HCT116 (cell line): Measurements from ENCODE around the gene PLB1. TPM values are rescaled to one million over a fixed set of nuclear protein-coding genes. Genes with fewer than 3 reads are reported as not detected.

Source experiments
- ATAC-seq: fragments of 200-7000 bp; cut with Tn5 transposase; 2 replicates; pipeline ENCODE4 v1.9.1; 2020; ENCODE audit warnings: mild to moderate bottlenecking, moderate library complexity
- BruUV-seq: library from RNA; stranded (reverse); fragments of 400-500 nt; replicated peaks from 2 replicates; lab custom pipeline; 2021; lab: Mats Ljungman, UMichigan
- CTCF ChIA-PET: fragments of 300-600 bp; sonication (Branson Sonifier 250); formaldehyde crosslinking; loops from one replicate; lab custom pipeline; 2021; ENCODE audit warnings: antibody characterized with exemption; lab: Charles Lee
- POLR2A ChIA-PET: fragments of 300-600, 350-600 bp; sonication (Branson Sonifier 250); formaldehyde crosslinking; loops from one replicate; lab custom pipeline; 2021; ENCODE audit warnings: antibody characterized with exemption; lab: Charles Lee
- RAD21 ChIA-PET, 2 experiments: fragments of 300-600 bp; sonication (Branson Sonifier 250); formaldehyde crosslinking; loops; one replicate each; lab custom pipeline; 2023; ENCODE audit warnings: low total read pairs in 2 of 2; ENCODE audit not compliant: uncharacterized antibody in 2 of 2, unreplicated experiment in 2 of 2, low non-redundant PET in 1 of 2; lab: Charles Lee
- DNase-seq: peaks from one replicate; pipeline ENCODE4 v3.0.0-alpha.2; 2010; ENCODE audit warnings: low read depth, low spot score
- H2AFZ ChIP-seq: fragments of 200-600 bp; shearing (Covaris generic), sonication (generic); 2 replicates; pipeline ENCODE4 v1.6.1; 2017; ENCODE audit warnings: low read depth, mixed run types, mixed read lengths, antibody characterized with exemption, low read length; ENCODE audit not compliant: poor library complexity, severe bottlenecking
- H3K27ac ChIP-seq: 2 replicates; pipeline ENCODE4 v1.5.1; 2012; ENCODE audit warnings: low read depth, low read length
- H3K27me3 ChIP-seq: fragments of 200-600 bp; sonication (generic); 2 replicates; pipeline ENCODE4 v1.6.1; 2016; ENCODE audit warnings: mixed run types, low read length, mixed read lengths; ENCODE audit not compliant: insufficient read depth
- H3K36me3 ChIP-seq, 2 experiments: fragments of 200-500 bp in 1 of 2; fragments of 200-600 bp in 1 of 2; sonication (Bioruptor generic) in 1 of 2; sonication (generic) in 1 of 2; 2 replicates each; pipeline versions ENCODE4 v1.5.1 to v1.6.1; 2014 to 2016; ENCODE audit warnings: low read length in 2 of 2, inconsistent platforms in 1 of 2, mixed read lengths in 1 of 2, mixed run types in 1 of 2; ENCODE audit not compliant: insufficient read depth in 2 of 2, control insufficient read depth in 1 of 2
- H3K4me1 ChIP-seq, 2 experiments: fragments of 200-600 bp in 1 of 2; sonication (generic) in 1 of 2; 2 replicates each; pipeline versions ENCODE4 v1.5.1 to v1.6.1; 2012 to 2017; ENCODE audit warnings: low read length in 2 of 2, inconsistent platforms in 1 of 2, mild to moderate bottlenecking in 1 of 2, mixed read lengths in 1 of 2, mixed run types in 1 of 2, moderate library complexity in 1 of 2; ENCODE audit not compliant: insufficient read depth in 2 of 2, control insufficient read depth in 1 of 2
- H3K4me2 ChIP-seq: fragments of 200-600 bp; sonication (generic); 2 replicates; pipeline ENCODE4 v1.6.1; 2017; ENCODE audit warnings: mixed run types, low read length, mixed read lengths
- H3K4me3 ChIP-seq, 2 experiments: fragments of 200-600 bp in 1 of 2; sonication (generic) in 1 of 2; replicated peaks in 1 of 2; 2 replicates each; pipeline ENCODE4 v1.5.1; 2011 to 2016; ENCODE audit warnings: low read length in 2 of 2, control low read depth in 1 of 2, low read depth in 1 of 2, mild to moderate bottlenecking in 1 of 2, mixed read lengths in 1 of 2, mixed run types in 1 of 2
- H3K79me2 ChIP-seq: fragments of 200-600 bp; sonication (generic); 2 replicates; pipeline ENCODE4 v1.6.1; 2017; ENCODE audit warnings: mild to moderate bottlenecking, mixed run types, low read length, moderate library complexity, mixed read lengths; ENCODE audit not compliant: insufficient read depth
- H3K9ac ChIP-seq: fragments of 200-600 bp; sonication (generic); 2 replicates; pipeline ENCODE4 v1.6.1; 2016; ENCODE audit warnings: low read length, mixed read lengths
- H3K9me2 ChIP-seq: fragments of 200-600 bp; sonication (generic), shearing (Covaris generic); 2 replicates; pipeline ENCODE4 v1.6.1; 2017; ENCODE audit warnings: mixed run types, mild to moderate bottlenecking, moderate library complexity; ENCODE audit not compliant: insufficient read depth
- H3K9me3 ChIP-seq, 2 experiments: fragments of 200-500 bp in 1 of 2; fragments of 200-600 bp in 1 of 2; sonication (Bioruptor generic) in 1 of 2; sonication (generic) in 1 of 2; 2 replicates each; pipeline ENCODE4 v1.6.1; 2014 to 2017; ENCODE audit warnings: low read length in 2 of 2, mixed read lengths in 2 of 2, inconsistent platforms in 1 of 2, low read depth in 1 of 2, mild to moderate bottlenecking in 1 of 2, mixed run types in 1 of 2, moderate library complexity in 1 of 2; ENCODE audit not compliant: control insufficient read depth in 1 of 2, insufficient read depth in 1 of 2
- H4K20me1 ChIP-seq: fragments of 200-600 bp; sonication (generic), shearing (Covaris generic); 2 replicates; pipeline ENCODE4 v1.6.1; 2017; ENCODE audit warnings: mixed run types, mild to moderate bottlenecking, moderate library complexity; ENCODE audit not compliant: insufficient read depth
- CBX3 ChIP-seq: IDR thresholded peaks from 2 replicates; pipeline ENCODE4 v1.6.1; 2012; ENCODE audit warnings: low read depth
- CTCF ChIP-seq, 3 experiments: fragments of 200-600 bp in 1 of 3; sonication (generic) in 1 of 3; IDR thresholded peaks in 2 of 3; conservative IDR thresholded peaks in 1 of 3; 2 replicates each; pipeline ENCODE4 v1.5.1; 2012 to 2017; ENCODE audit warnings: low read depth in 2 of 3, low read length in 2 of 3, antibody characterized with exemption in 1 of 3, borderline replicate concordance in 1 of 3, control low read depth in 1 of 3, mild to moderate bottlenecking in 1 of 3, mixed read lengths in 1 of 3, mixed run types in 1 of 3, moderate library complexity in 1 of 3; ENCODE audit not compliant: insufficient read depth in 1 of 3
- EGR1 ChIP-seq: IDR thresholded peaks from 2 replicates; pipeline ENCODE4 v1.6.1; 2012; ENCODE audit warnings: low read depth
- ELF1 ChIP-seq: IDR thresholded peaks from 2 replicates; pipeline ENCODE4 v1.6.1; 2012; ENCODE audit warnings: low read depth, borderline replicate concordance
- EZH2 ChIP-seq: fragments of 200-600 bp; sonication (generic); IDR thresholded peaks from 2 replicates; pipeline ENCODE4 v1.6.1; 2017; ENCODE audit warnings: antibody characterized with exemption, mixed run types
- EZH2phosphoT487 ChIP-seq: fragments of 200-600 bp; IDR thresholded peaks from 2 replicates; pipeline ENCODE4 v1.6.1; 2018; ENCODE audit warnings: antibody characterized with exemption, borderline replicate concordance
- FOSL1 ChIP-seq: IDR thresholded peaks from 2 replicates; pipeline ENCODE4 v1.6.1; 2012; ENCODE audit warnings: low read depth
- JUND ChIP-seq: IDR thresholded peaks from 2 replicates; pipeline ENCODE4 v1.6.1; 2012
- POLR2A ChIP-seq: IDR thresholded peaks from 2 replicates; pipeline ENCODE4 v1.7.0; 2011; ENCODE audit warnings: borderline replicate concordance; ENCODE audit not compliant: insufficient read depth, insufficient read length; ENCODE audit errors: extremely low read depth
- POLR2AphosphoS5 ChIP-seq: IDR thresholded peaks from 2 replicates; pipeline ENCODE4 v1.6.1; 2011; ENCODE audit warnings: mild to moderate bottlenecking, low read depth, low read length, moderate library complexity
- SP1 ChIP-seq: IDR thresholded peaks from 2 replicates; pipeline ENCODE4 v1.6.1; 2012; ENCODE audit warnings: low read depth
- SRF ChIP-seq: IDR thresholded peaks from 2 replicates; pipeline ENCODE4 v1.6.1; 2012; ENCODE audit warnings: low read depth
- TCF7L2 ChIP-seq: IDR thresholded peaks from 2 replicates; pipeline ENCODE4 v1.7.0; 2011; ENCODE audit warnings: borderline replicate concordance, inconsistent platforms; ENCODE audit not compliant: insufficient read depth, insufficient read length; ENCODE audit errors: extremely low read depth
- YY1 ChIP-seq: IDR thresholded peaks from 2 replicates; pipeline ENCODE4 v1.6.1; 2011; ENCODE audit warnings: low read length, low read depth, moderate library complexity, mild to moderate bottlenecking; ENCODE audit not compliant: insufficient replicate concordance; ENCODE audit errors: extremely low read depth
- ZBTB33 ChIP-seq: IDR thresholded peaks from 2 replicates; pipeline ENCODE4 v1.6.1; 2011; ENCODE audit warnings: mild to moderate bottlenecking, low read length, moderate library complexity; ENCODE audit not compliant: insufficient replicate concordance; ENCODE audit errors: extremely low read depth
- ZFX ChIP-seq: fragments of 450-650 bp; IDR thresholded peaks from 2 replicates; pipeline ENCODE4 v1.6.1; 2017
- ZNF274 ChIP-seq: fragments of 200-500 bp; sonication (Bioruptor generic); IDR thresholded peaks from 2 replicates; pipeline ENCODE4 v1.6.1; 2014; ENCODE audit warnings: mild to moderate bottlenecking, low read depth, low read length, inconsistent platforms
- intact Hi-C: fragments of 100-400 bp; cut with micrococcal nuclease; formaldehyde crosslinking; loops from 2 replicates; pipeline ENCODE4 v1.10.0; 2022
- total RNA-seq: library from RNA; stranded (reverse); gene quantifications from one replicate; pipeline ENCODE4 v1.2.1, GENCODE V29; 2021; ENCODE audit not compliant: unreplicated experiment
- TF ChIP-seq, protein P1 (sequence below): IDR thresholded peaks from 2 replicates; pipeline ENCODE4 v1.6.1; 2012; ENCODE audit warnings: low read depth

Gene PLB1
- total RNA-seq, 1 experiment from 2014 or later = 0.49 TPM

DNA sequence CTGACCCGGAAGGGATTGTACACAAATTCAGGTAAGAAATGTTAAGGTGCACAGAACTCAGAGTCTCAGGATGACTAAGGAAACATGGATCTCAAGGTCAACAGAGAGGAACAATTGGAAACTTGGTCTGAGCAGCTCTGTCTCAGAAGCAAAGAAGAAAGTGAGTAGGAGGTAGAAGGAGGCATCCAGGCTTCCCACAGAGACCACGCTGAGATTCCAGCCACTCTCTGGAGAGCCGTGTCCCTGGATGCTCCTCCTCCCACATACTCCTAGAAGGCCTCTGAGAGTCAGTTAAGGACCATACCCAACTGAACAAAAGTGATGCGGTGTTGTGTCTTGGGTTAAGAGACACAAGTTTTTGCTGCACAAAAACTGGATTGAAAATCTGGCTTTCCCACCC is 8.6 kb upstream of the PLB1 start (continued):
- no peak for TF ChIP-seq EGR1

- no peak overlapping the region for H3K4me3 ChIP-seq
- no peak for ATAC-seq
- H3K9me3 ChIP-seq = no peaks in the 10 kb centered on the region
- H3K4me1 ChIP-seq = no peaks in the 10 kb centered on the region
- POLR2A ChIA-PET = no interaction called here
- RAD21 ChIA-PET = no interaction called here
- no peak for DNase-seq
- no peaks in the 10 kb centered on the region for H3K79me2 ChIP-seq
- H3K27ac ChIP-seq = no peak overlapping the region
- H3K27me3 ChIP-seq = no peaks in the 10 kb centered on the region
- no peaks in the 10 kb centered on the region for H3K36me3 ChIP-seq
- H3K4me2 ChIP-seq = no peak overlapping the region
- CTCF ChIA-PET = no interaction called here
- no peaks in the 10 kb centered on the region for H4K20me1 ChIP-seq
- intact Hi-C loops = no loop called here
- no peaks in the 10 kb centered on the region for H3K9me2 ChIP-seq
- no TSS peak for BruUV-seq
- no peak overlapping the region for H3K9ac ChIP-seq
- H2AFZ ChIP-seq = no peak overlapping the region
- TF ChIP-seq ZFX (no peak), TCF7L2 (no peak), SRF (no peak), CBX3 (no peak), EZH2phosphoT487 (no peak), ZBTB33 (no peak), POLR2A (no peak), SP1 (no peak), EZH2 (no peak), ZNF274 (no peak), CTCF (IDR thresholded peaks at IDR 0.05 in 2 of 3, conservative IDR thresholded peaks at IDR 0.05 in 1 of 3; ENCODE audit: borderline replicate concordance in 1 of 3, insufficient read depth in 1 of 3, low read depth in 2 of 3, low read length in 2 of 3) (no peak), YY1 (no peak), FOSL1 (no peak), EGR1 (no peak), POLR2AphosphoS5 (no peak), ELF1 (no peak), JUND (no peak)
- TF ChIP-seq, protein P1, sequence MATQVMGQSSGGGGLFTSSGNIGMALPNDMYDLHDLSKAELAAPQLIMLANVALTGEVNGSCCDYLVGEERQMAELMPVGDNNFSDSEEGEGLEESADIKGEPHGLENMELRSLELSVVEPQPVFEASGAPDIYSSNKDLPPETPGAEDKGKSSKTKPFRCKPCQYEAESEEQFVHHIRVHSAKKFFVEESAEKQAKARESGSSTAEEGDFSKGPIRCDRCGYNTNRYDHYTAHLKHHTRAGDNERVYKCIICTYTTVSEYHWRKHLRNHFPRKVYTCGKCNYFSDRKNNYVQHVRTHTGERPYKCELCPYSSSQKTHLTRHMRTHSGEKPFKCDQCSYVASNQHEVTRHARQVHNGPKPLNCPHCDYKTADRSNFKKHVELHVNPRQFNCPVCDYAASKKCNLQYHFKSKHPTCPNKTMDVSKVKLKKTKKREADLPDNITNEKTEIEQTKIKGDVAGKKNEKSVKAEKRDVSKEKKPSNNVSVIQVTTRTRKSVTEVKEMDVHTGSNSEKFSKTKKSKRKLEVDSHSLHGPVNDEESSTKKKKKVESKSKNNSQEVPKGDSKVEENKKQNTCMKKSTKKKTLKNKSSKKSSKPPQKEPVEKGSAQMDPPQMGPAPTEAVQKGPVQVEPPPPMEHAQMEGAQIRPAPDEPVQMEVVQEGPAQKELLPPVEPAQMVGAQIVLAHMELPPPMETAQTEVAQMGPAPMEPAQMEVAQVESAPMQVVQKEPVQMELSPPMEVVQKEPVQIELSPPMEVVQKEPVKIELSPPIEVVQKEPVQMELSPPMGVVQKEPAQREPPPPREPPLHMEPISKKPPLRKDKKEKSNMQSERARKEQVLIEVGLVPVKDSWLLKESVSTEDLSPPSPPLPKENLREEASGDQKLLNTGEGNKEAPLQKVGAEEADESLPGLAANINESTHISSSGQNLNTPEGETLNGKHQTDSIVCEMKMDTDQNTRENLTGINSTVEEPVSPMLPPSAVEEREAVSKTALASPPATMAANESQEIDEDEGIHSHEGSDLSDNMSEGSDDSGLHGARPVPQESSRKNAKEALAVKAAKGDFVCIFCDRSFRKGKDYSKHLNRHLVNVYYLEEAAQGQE = no peak
Observed at GRCh38 chr2:28488083-28488830, 7.6 kb upstream of the PLB1 start.
